Fibroblast of lung (primary cell): Measurements from ENCODE around the gene PUS10. TPM values are rescaled to one million over a fixed set of nuclear protein-coding genes. Genes with fewer than 3 reads are reported as not detected.
A peak's percentile ranks its signal among the peaks of the same experiment; 100 is the strongest.

Experiments
- DNase-seq, 2 donors: peaks; one replicate each; pipeline versions ENCODE4 v3.0.0 to v3.0.0-alpha.2; 2010; ENCODE audit warnings: low read depth in 2 of 2
- H2AFZ ChIP-seq: 2 replicates; pipeline ENCODE4 v1.5.1; 2012; ENCODE audit warnings: low read length, control low read depth, inconsistent platforms
- H3K27ac ChIP-seq: 2 replicates; pipeline ENCODE4 v1.5.1; 2011; ENCODE audit warnings: low read length, control low read depth; ENCODE audit not compliant: insufficient read depth
- H3K27me3 ChIP-seq: 2 replicates; pipeline ENCODE4 v1.5.1; 2011; ENCODE audit warnings: mild to moderate bottlenecking, low read length; ENCODE audit not compliant: control insufficient read depth, insufficient read depth
- H3K36me3 ChIP-seq: 2 replicates; pipeline ENCODE4 v1.5.1; 2011; ENCODE audit warnings: low read length; ENCODE audit not compliant: control insufficient read depth, insufficient read depth
- H3K4me1 ChIP-seq: 2 replicates; pipeline ENCODE4 v1.5.1; 2011; ENCODE audit warnings: low read length; ENCODE audit not compliant: control insufficient read depth, insufficient read depth; ENCODE audit errors: extremely low read depth
- H3K4me2 ChIP-seq: 2 replicates; pipeline ENCODE4 v1.5.1; 2011; ENCODE audit warnings: low read length, control low read depth; ENCODE audit not compliant: insufficient read depth; ENCODE audit errors: extremely low read depth
- H3K4me3 ChIP-seq, 4 experiments: fragments of 200-600 bp in 1 of 4; sonication (generic) in 1 of 4; replicated peaks in 1 of 4; 2 replicates each; pipeline ENCODE4 v1.5.1; 2011 to 2016; ENCODE audit warnings: low read length in 4 of 4, low read depth in 3 of 4, mild to moderate bottlenecking in 3 of 4, control low read depth in 2 of 4, inconsistent platforms in 1 of 4, mixed read lengths in 1 of 4; ENCODE audit not compliant: insufficient read depth in 1 of 4; ENCODE audit errors: control extremely low read depth in 1 of 4
- H3K79me2 ChIP-seq: 2 replicates; pipeline ENCODE4 v1.5.1; 2012; ENCODE audit warnings: mild to moderate bottlenecking, low read length, inconsistent platforms; ENCODE audit not compliant: control insufficient read depth, insufficient read depth
- H3K9ac ChIP-seq: 2 replicates; pipeline ENCODE4 v1.5.1; 2011; ENCODE audit warnings: mild to moderate bottlenecking, low read length, control low read depth; ENCODE audit not compliant: insufficient read depth
- H3K9me3 ChIP-seq: 2 replicates; pipeline ENCODE4 v1.5.1; 2012; ENCODE audit warnings: low read depth, low read length; ENCODE audit not compliant: control insufficient read depth, insufficient read depth
- H4K20me1 ChIP-seq: 2 replicates; pipeline ENCODE4 v1.5.1; 2011; ENCODE audit warnings: low read length; ENCODE audit not compliant: control insufficient read depth, insufficient read depth; ENCODE audit errors: extremely low read depth
- EZH2 ChIP-seq: IDR thresholded peaks from 2 replicates; pipeline ENCODE4 v1.5.1; 2012; ENCODE audit warnings: low read length, control low read depth, mild to moderate bottlenecking; ENCODE audit errors: missing control alignments
- polyA plus RNA-seq, 2 donors: library from polyadenylated mRNA; depleted of rRNA in 1 of 2; stranded (reverse) in 1 of 2; unstranded in 1 of 2; fragments of >200 nt; gene quantifications; 2 replicates each; pipeline ENCODE4 v1.2.1, GENCODE V29; 2011 to 2012; ENCODE audit warnings: missing spikeins in 1 of 2
- total RNA-seq: library from RNA; depleted of rRNA; stranded (reverse); fragments of >200 nt; gene quantifications from 2 replicates; pipeline ENCODE4 v1.2.1, GENCODE V29; 2014
- TF ChIP-seq, protein P1 (sequence below), 2 donors: IDR thresholded peaks in 1 of 2; conservative IDR thresholded peaks in 1 of 2; 1 replicate in 1 of 2; 2 replicates in 1 of 2; pipeline ENCODE4 v1.5.1; 2011 to 2012; ENCODE audit warnings: low read length in 2 of 2, control low read depth in 1 of 2, inconsistent platforms in 1 of 2, low read depth in 1 of 2, mild to moderate bottlenecking in 1 of 2

Gene PUS10
- total and polyA plus RNA-seq, 2 donors (not counting 1 experiment from before 2014, with no cell fraction given): 6.0 to 9.2 TPM

DNA sequence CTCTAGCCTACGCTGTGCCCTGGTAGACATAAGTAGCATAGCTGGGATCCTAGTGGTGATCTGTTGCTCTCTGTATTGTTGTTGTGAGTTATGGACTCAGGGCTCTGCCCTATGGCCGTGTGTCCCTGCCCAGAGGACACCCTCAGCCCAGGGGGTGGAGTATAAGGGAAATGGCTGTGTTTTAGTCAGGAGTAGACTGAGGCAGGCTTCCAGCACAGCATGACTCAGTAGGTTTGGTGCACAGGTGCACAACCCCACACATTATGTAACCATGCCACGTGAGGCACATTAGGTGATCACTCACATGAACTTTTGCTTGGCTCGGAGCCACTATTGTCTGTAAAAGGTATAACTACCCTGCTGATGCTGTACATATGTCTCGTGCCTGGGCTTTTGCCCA is 60.4 kb downstream of the PUS10 start:
- H3K9ac ChIP-seq: no peak overlapping the region
- no peak overlapping the region for H3K4me2 ChIP-seq
- DNase-seq: peak in 1 of 2 donors; percentile 13
- TF ChIP-seq EZH2: no peak
- no peaks in the 10 kb centered on the region for H3K4me1 ChIP-seq
- H3K9me3 ChIP-seq: no peaks in the 10 kb centered on the region
- no peak overlapping the region for H3K4me3 ChIP-seq
- no peak overlapping the region for H2AFZ ChIP-seq
- no peaks in the 10 kb centered on the region for H4K20me1 ChIP-seq
- H3K27me3 ChIP-seq: no peaks in the 10 kb centered on the region
- H3K27ac ChIP-seq: no peak overlapping the region
- no peaks in the 10 kb centered on the region for H3K79me2 ChIP-seq
- H3K36me3 ChIP-seq: no peaks in the 10 kb centered on the region

DNA sequence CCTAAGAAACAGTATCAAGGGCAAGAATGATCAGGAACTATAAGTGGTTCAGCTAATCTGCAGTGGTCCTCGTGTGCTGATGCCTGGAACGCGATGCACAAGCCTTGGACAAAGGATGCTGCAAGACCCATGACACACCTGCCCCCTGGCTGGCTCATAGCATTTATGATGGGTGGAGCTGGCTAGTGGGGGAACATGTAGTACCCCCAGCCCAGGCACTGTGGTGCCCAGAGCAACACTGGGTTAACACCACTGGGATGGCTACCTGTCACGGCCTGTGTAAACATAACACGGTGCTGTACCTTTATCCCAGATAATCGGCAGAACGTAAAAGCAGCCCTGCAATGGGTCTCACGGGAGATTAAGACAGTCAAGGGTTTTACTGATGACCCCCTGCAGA is 60.8 kb downstream of the PUS10 start:
- Histone ChIP-seq H3K4me2 (no peak overlapping the region), H3K4me3 (no peak overlapping the region), H3K27ac (no peak overlapping the region), H3K79me2 (no peaks in the 10 kb centered on the region), H2AFZ (no peak overlapping the region), H3K27me3 (no peaks in the 10 kb centered on the region), H3K9me3 (no peaks in the 10 kb centered on the region), H4K20me1 (no peaks in the 10 kb centered on the region), H3K4me1 (no peaks in the 10 kb centered on the region), H3K36me3 (no peaks in the 10 kb centered on the region), H3K9ac (no peak overlapping the region)
- no peak for TF ChIP-seq EZH2
- TF ChIP-seq, protein P1, sequence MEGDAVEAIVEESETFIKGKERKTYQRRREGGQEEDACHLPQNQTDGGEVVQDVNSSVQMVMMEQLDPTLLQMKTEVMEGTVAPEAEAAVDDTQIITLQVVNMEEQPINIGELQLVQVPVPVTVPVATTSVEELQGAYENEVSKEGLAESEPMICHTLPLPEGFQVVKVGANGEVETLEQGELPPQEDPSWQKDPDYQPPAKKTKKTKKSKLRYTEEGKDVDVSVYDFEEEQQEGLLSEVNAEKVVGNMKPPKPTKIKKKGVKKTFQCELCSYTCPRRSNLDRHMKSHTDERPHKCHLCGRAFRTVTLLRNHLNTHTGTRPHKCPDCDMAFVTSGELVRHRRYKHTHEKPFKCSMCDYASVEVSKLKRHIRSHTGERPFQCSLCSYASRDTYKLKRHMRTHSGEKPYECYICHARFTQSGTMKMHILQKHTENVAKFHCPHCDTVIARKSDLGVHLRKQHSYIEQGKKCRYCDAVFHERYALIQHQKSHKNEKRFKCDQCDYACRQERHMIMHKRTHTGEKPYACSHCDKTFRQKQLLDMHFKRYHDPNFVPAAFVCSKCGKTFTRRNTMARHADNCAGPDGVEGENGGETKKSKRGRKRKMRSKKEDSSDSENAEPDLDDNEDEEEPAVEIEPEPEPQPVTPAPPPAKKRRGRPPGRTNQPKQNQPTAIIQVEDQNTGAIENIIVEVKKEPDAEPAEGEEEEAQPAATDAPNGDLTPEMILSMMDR (conservative IDR thresholded peaks at IDR 0.05 in 1 of 2, IDR thresholded peaks at IDR 0.05 in 1 of 2; ENCODE audit: low read depth in 1 of 2, low read length in 2 of 2): no peak
- no peak for DNase-seq

DNA sequence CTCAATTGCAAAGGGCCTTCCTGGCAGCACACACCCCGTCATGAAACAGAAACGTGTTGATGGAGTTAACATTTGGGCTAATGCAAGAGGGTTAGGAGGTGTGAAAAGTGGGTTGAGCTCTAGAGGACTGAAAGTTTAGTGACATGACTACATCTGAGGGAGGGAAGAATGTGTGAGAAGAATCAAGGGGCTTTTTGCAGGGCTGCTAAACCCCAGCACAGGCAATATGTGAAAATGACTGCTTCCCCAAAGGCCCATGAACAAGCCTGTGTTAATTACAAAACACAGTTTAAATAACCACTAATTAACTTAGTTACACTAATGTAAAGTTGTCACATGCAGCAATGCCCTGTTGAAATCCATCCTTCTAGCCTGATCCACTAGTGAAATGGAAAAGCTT is 63.9 kb downstream of the PUS10 start:
- Histone ChIP-seq H3K9ac (no peak overlapping the region), H3K9me3 (no peaks in the 10 kb centered on the region), H3K27me3 (no peaks in the 10 kb centered on the region), H3K4me2 (no peak overlapping the region), H3K79me2 (no peaks in the 10 kb centered on the region), H3K36me3 (no peaks in the 10 kb centered on the region), H3K4me3 (no peak overlapping the region), H3K27ac (no peak overlapping the region), H4K20me1 (no peaks in the 10 kb centered on the region), H3K4me1 (no peaks in the 10 kb centered on the region), H2AFZ (no peak overlapping the region)
- TF ChIP-seq EZH2: no peak
- TF ChIP-seq, protein P1 (conservative IDR thresholded peaks at IDR 0.05 in 1 of 2, IDR thresholded peaks at IDR 0.05 in 1 of 2; ENCODE audit: low read depth in 1 of 2, low read length in 2 of 2): no peak
- DNase-seq: no peak
